ENCODE measurements around the gene ALLC.

The ALLC gene

DNA sequence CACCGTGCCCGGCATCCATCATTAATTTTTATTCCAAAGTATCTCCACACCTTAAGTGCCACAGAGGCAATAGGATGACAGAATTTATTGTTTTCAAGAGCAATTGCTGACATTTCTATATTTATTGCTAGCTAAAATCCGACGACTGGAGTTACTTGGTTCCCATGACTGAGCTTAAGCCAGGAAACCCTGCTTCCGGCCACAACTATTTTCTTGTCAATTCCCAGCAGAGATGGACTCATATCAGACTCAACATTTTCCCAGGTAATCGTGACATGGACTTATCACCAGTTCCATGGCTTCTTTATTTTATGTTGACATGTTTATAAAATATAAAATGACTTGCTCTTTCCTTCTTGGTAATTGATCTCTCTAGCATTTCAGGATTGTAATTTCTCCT is 24.8 kb downstream of the ALLC start:
- Histone ChIP-seq H3K9me3 (ENCODE audit: low read depth, low read length) (no peaks in the 10 kb centered on the region), H3K36me3 (ENCODE audit: insufficient read depth, low read length) (no peaks in the 10 kb centered on the region), H3K9ac (ENCODE audit: insufficient read length) (no peak overlapping the region), H3K27ac (no peak overlapping the region), H3K4me3 (no peak overlapping the region)
- no peak for TF ChIP-seq POLR2AphosphoS5 (IDR thresholded peaks at IDR 0.05; ENCODE audit: borderline replicate concordance, low read depth, low read length)
- no peak for TF ChIP-seq FOXP2 (optimal IDR thresholded peaks at IDR 0.05; ENCODE audit: control extremely low read depth, extremely low read length, insufficient read depth)
- TF ChIP-seq EZH2 (IDR thresholded peaks at IDR 0.05): no peak
- no peak for DNase-seq (ENCODE audit: low read depth, low spot score)

DNA sequence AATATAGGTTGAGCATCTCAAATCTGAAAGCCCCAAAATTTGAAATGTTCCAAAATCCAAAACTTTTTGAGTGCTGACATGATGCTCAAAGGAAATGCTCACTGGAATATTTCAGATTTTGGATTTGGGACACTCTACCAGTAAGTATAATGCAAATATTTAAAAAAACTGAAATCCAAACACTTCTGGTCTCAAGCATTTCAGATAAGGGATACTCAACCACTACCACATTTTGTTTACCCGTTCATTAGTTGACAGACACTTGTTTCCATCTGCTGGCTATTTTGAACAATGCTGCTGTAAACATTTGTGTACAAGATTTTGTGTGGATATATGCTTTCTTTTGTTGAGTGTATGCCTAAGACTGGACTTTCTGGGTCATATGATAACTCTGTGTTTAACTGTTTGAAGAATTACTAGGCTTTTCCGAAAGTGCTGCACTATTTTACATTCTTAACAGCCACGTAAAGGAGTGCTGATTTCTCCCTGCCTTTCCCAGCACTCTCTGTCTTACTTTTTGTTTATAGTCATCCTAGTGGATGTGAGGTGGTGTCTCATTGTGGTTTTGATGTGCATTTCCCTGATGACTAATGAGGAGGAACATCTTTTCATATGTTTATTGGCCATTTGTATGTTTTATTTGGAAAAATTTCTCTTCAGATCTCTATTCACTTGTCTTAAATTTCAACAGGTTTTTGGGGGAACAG is 25.9 kb downstream of the ALLC start:
- no peak for DNase-seq (ENCODE audit: low read depth, low spot score)
- TF ChIP-seq FOXP2 (optimal IDR thresholded peaks at IDR 0.05; ENCODE audit: control extremely low read depth, extremely low read length, insufficient read depth) (no peak), EZH2 (IDR thresholded peaks at IDR 0.05) (no peak), POLR2AphosphoS5 (IDR thresholded peaks at IDR 0.05; ENCODE audit: borderline replicate concordance, low read depth, low read length) (no peak)
- Histone ChIP-seq H3K27ac (no peak overlapping the region), H3K9ac (ENCODE audit: insufficient read length) (no peak overlapping the region), H3K9me3 (ENCODE audit: low read depth, low read length) (no peaks in the 10 kb centered on the region), H3K36me3 (ENCODE audit: insufficient read depth, low read length) (no peaks in the 10 kb centered on the region), H3K4me3 (no peak overlapping the region)

GRCh38 chr2:3689998-3690748 is 32.2 kb downstream of the ALLC start:
- no peak for DNase-seq (ENCODE audit: low read depth, low spot score)

GRCh38 chr2:3692375-3692774 is 34.4 kb downstream of the ALLC start:
- peak; percentile 14 for DNase-seq (ENCODE audit: low read depth, low spot score)
- Histone ChIP-seq H3K36me3 (ENCODE audit: insufficient read depth, low read length) (no peaks in the 10 kb centered on the region), H3K9ac (ENCODE audit: insufficient read length) (no peak overlapping the region), H3K4me3 (no peak overlapping the region), H3K27ac (no peak overlapping the region), H3K9me3 (ENCODE audit: low read depth, low read length) (peaks cover 5% of the 10 kb centered on the region; the same call in 1 of the 2 replicates)
- TF ChIP-seq POLR2AphosphoS5 (IDR thresholded peaks at IDR 0.05; ENCODE audit: borderline replicate concordance, low read depth, low read length) (no peak), FOXP2 (optimal IDR thresholded peaks at IDR 0.05; ENCODE audit: control extremely low read depth, extremely low read length, insufficient read depth) (no peak), EZH2 (IDR thresholded peaks at IDR 0.05) (no peak)

More at GRCh38 chr2:3689998-3690748, 32.2 kb downstream of the ALLC start:
- H3K36me3 ChIP-seq (ENCODE audit: insufficient read depth, low read length): no peaks in the 10 kb centered on the region
- no peak overlapping the region for H3K9ac ChIP-seq (ENCODE audit: insufficient read length)
- H3K27ac ChIP-seq: no peak overlapping the region
- H3K9me3 ChIP-seq (ENCODE audit: low read depth, low read length): peaks cover 5% of the 10 kb centered on the region; the same call in 1 of the 2 replicates
- TF ChIP-seq EZH2 (IDR thresholded peaks at IDR 0.05) (no peak), POLR2AphosphoS5 (IDR thresholded peaks at IDR 0.05; ENCODE audit: borderline replicate concordance, low read depth, low read length) (no peak), FOXP2 (optimal IDR thresholded peaks at IDR 0.05; ENCODE audit: control extremely low read depth, extremely low read length, insufficient read depth) (no peak)
- H3K4me3 ChIP-seq: no peak overlapping the region

GRCh38 chr2:3696545-3696944 is 38.5 kb downstream of the ALLC start:
- no peak overlapping the region for H3K4me3 ChIP-seq
- no peaks in the 10 kb centered on the region for H3K36me3 ChIP-seq (ENCODE audit: insufficient read depth, low read length)
- no peak overlapping the region for H3K27ac ChIP-seq
- TF ChIP-seq POLR2AphosphoS5 (IDR thresholded peaks at IDR 0.05; ENCODE audit: borderline replicate concordance, low read depth, low read length): no peak
- TF ChIP-seq EZH2 (IDR thresholded peaks at IDR 0.05): no peak
- TF ChIP-seq FOXP2 (optimal IDR thresholded peaks at IDR 0.05; ENCODE audit: control extremely low read depth, extremely low read length, insufficient read depth): no peak
- H3K9me3 ChIP-seq (ENCODE audit: low read depth, low read length): no peaks in the 10 kb centered on the region
- H3K9ac ChIP-seq (ENCODE audit: insufficient read length): no peak overlapping the region
- no peak for DNase-seq (ENCODE audit: low read depth, low spot score)

DNA sequence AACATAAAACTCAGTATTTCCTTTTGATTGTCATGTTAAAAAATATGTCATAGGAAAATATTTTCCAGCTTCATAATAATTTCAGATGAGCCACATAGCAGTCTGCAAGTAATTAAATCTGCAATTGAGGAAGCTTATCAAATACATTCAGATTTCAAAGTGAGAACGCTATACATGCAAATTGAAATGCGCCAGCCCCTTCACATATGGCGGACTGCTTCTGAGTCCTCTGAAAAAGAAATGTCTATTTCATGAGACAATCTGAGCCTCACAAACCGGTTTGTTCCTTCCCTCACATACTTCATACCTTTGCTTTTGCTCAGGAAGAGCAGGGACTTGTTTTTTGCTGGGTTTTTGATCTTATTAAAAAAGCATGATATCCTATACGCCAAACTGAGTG is 43.1 kb downstream of the ALLC start:
- TF ChIP-seq FOXP2 (optimal IDR thresholded peaks at IDR 0.05; ENCODE audit: control extremely low read depth, extremely low read length, insufficient read depth): no peak
- no peak for TF ChIP-seq POLR2AphosphoS5 (IDR thresholded peaks at IDR 0.05; ENCODE audit: borderline replicate concordance, low read depth, low read length)
- no peak for TF ChIP-seq EZH2 (IDR thresholded peaks at IDR 0.05)
- H3K36me3 ChIP-seq (ENCODE audit: insufficient read depth, low read length): no peaks in the 10 kb centered on the region

GRCh38 chr2:3703236-3703756 is 45.3 kb downstream of the ALLC start, which contains the start of gene DCDC2C:
DCDC2C (plus strand) TSS chr2:3703575; CDS start chr2:3703752, 177 bp downstream.
- H3K27ac ChIP-seq: no peak within 1 kb of the TSS
- no peaks in the 10 kb centered on the region for H3K9me3 ChIP-seq (ENCODE audit: low read depth, low read length)
- H3K4me3 ChIP-seq: no peak within 1 kb of the TSS
- DNase-seq (ENCODE audit: low read depth, low spot score): no peak
- no peak for TF ChIP-seq EZH2 (IDR thresholded peaks at IDR 0.05)
- no peak for TF ChIP-seq POLR2AphosphoS5 (IDR thresholded peaks at IDR 0.05; ENCODE audit: borderline replicate concordance, low read depth, low read length)
- TF ChIP-seq FOXP2 (optimal IDR thresholded peaks at IDR 0.05; ENCODE audit: control extremely low read depth, extremely low read length, insufficient read depth): no peak
- H3K9ac ChIP-seq (ENCODE audit: insufficient read length): no peak within 1 kb of the TSS
- H3K36me3 ChIP-seq (ENCODE audit: insufficient read depth, low read length): no peaks in the 10 kb centered on the region

More for the DNA sequence above, 43.1 kb downstream of the ALLC start:
- Histone ChIP-seq H3K27ac (no peak overlapping the region), H3K4me3 (no peak overlapping the region), H3K9me3 (ENCODE audit: low read depth, low read length) (no peaks in the 10 kb centered on the region), H3K9ac (ENCODE audit: insufficient read length) (no peak overlapping the region)
- no peak for DNase-seq (ENCODE audit: low read depth, low spot score)

- H3K9me3 ChIP-seq (ENCODE audit: low read depth, low read length): no peaks in the 10 kb centered on the region
- no peak for TF ChIP-seq POLR2AphosphoS5 (IDR thresholded peaks at IDR 0.05; ENCODE audit: borderline replicate concordance, low read depth, low read length)
- TF ChIP-seq EZH2 (IDR thresholded peaks at IDR 0.05): no peak
- no peak for TF ChIP-seq FOXP2 (optimal IDR thresholded peaks at IDR 0.05; ENCODE audit: control extremely low read depth, extremely low read length, insufficient read depth)
- H3K9ac ChIP-seq (ENCODE audit: insufficient read length): no peak overlapping the region
- H3K36me3 ChIP-seq (ENCODE audit: insufficient read depth, low read length): no peaks in the 10 kb centered on the region
- H3K4me3 ChIP-seq: no peak overlapping the region
- H3K27ac ChIP-seq: no peak overlapping the region
- no peak for DNase-seq (ENCODE audit: low read depth, low spot score)
Measured at GRCh38 chr2:3703757-3704355, 45.9 kb downstream of the ALLC start.

Data from SK-N-MC (cell line).